Adipocyte (in vitro differentiated cells): Measurements from ENCODE around the gene SLC25A21.
"Not testable (repeated sequence)": the region's sequence is repeated elsewhere in the genome, so short reads cannot be mapped to it uniquely, and the experiment has no call there.

Experiments
- DNase-seq: peaks from one replicate; pipeline ENCODE4 v3.0.0-alpha.2; 2015; ENCODE audit warnings: low read depth
- H3K27me3 ChIP-seq: replicated peaks from 2 replicates; pipeline ENCODE4 v1.7.0; 2013; ENCODE audit warnings: mild to moderate bottlenecking, low read length, moderate library complexity; ENCODE audit not compliant: control insufficient read depth, insufficient read depth
- H3K36me3 ChIP-seq: 2 replicates; pipeline ENCODE4 v1.7.0; 2013; ENCODE audit warnings: low read length, mild to moderate bottlenecking, moderate library complexity; ENCODE audit not compliant: control insufficient read depth, insufficient read depth, severe bottlenecking
- H3K4me1 ChIP-seq: 2 replicates; pipeline ENCODE4 v1.7.0; 2013; ENCODE audit warnings: mild to moderate bottlenecking, low read length, moderate library complexity; ENCODE audit not compliant: control insufficient read depth, insufficient read depth
- H3K4me3 ChIP-seq: 2 replicates; pipeline ENCODE4 v1.7.0; 2013; ENCODE audit warnings: mild to moderate bottlenecking, low read length, moderate library complexity
- H3K9ac ChIP-seq: 2 replicates; pipeline ENCODE4 v1.7.0; 2013; ENCODE audit warnings: mild to moderate bottlenecking, low read length, moderate library complexity
- H3K9me3 ChIP-seq: 2 replicates; pipeline ENCODE4 v1.7.0; 2013; ENCODE audit warnings: mild to moderate bottlenecking, low read length, moderate library complexity; ENCODE audit not compliant: control insufficient read depth

Gene SLC25A21

GRCh38 chr14:36718216-36718615 lies 454.2 kb downstream of the SLC25A21 start:
- Histone ChIP-seq H3K27me3 (peaks cover 3% of the 10 kb centered on the region), H3K9me3 (no peaks in the 10 kb centered on the region), H3K36me3 (no peaks in the 10 kb centered on the region), H3K9ac (no peak overlapping the region), H3K4me3 (no peak overlapping the region), H3K4me1 (no peaks in the 10 kb centered on the region)
- DNase-seq, result peak; percentile 79

DNA sequence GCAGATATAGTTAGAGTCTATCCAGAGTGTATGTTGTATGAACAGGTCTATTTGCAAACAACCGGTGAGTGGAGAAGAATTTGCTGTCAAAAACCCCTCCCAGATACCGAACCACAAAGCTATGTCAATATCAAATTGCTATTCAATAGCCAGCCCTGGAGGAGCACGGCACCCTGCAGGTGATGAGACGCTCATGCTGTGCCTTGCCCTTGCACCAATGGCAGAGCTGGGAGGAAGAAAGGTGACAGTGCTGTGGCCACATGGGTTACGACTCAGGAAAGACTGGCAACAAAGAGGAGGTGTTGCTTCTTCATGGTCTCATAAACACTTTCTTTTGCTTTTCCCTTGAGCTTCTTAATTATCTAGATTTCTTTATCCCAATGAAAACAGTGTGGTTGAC lies 455.0 kb downstream of the SLC25A21 start:
- peaks cover 3% of the 10 kb centered on the region for H3K27me3 ChIP-seq
- no peaks in the 10 kb centered on the region for H3K36me3 ChIP-seq
- H3K9me3 ChIP-seq, result no peaks in the 10 kb centered on the region
- no peak overlapping the region for H3K4me3 ChIP-seq
- DNase-seq, result no peak
- no peaks in the 10 kb centered on the region for H3K4me1 ChIP-seq
- no peak overlapping the region for H3K9ac ChIP-seq

- no peak for DNase-seq
- Histone ChIP-seq H3K4me3 (no peak overlapping the region), H3K27me3 (peaks cover 3% of the 10 kb centered on the region), H3K9me3 (no peaks in the 10 kb centered on the region), H3K4me1 (no peaks in the 10 kb centered on the region), H3K9ac (no peak overlapping the region), H3K36me3 (no peaks in the 10 kb centered on the region)
Observed at GRCh38 chr14:36716614-36717184, 455.7 kb downstream of the SLC25A21 start.

- Histone ChIP-seq H3K27me3 (peaks cover under 1% of the 10 kb centered on the region), H3K9ac (no peak overlapping the region), H3K36me3 (no peaks in the 10 kb centered on the region), H3K9me3 (no peaks in the 10 kb centered on the region), H3K4me1 (no peaks in the 10 kb centered on the region), H3K4me3 (no peak overlapping the region)
- no peak for DNase-seq
Observed at GRCh38 chr14:36713960-36714703, 458.3 kb downstream of the SLC25A21 start.

GRCh38 chr14:36707570-36707969 lies 464.8 kb downstream of the SLC25A21 start:
- Histone ChIP-seq H3K4me1 (no peaks in the 10 kb centered on the region), H3K4me3 (no peak overlapping the region), H3K27me3 (no peaks in the 10 kb centered on the region), H3K9ac (no peak overlapping the region), H3K9me3 (no peaks in the 10 kb centered on the region), H3K36me3 (no peaks in the 10 kb centered on the region)
- DNase-seq, result peak; percentile 6

DNA sequence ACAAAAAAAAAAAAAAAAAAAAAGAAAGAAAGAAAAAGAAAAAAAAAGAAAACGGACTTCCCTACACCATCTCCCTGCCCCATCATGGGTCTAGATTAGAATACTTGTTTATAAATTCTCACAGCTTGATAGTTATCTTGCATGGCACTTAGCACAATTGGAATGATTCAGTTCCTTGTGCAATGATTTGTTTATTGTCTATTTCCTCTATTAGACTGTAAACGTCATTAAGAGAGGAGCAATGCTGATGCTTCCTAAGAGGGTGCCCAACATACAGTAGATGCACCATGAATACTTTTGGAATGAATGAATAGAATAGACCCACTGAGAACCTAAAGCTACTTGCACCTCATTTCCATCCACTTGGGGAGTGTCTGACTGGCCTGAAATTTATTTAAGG lies 469.9 kb downstream of the SLC25A21 start:
- Histone ChIP-seq H3K9ac (no peak overlapping the region), H3K4me3 (no peak overlapping the region), H3K36me3 (no peaks in the 10 kb centered on the region), H3K27me3 (no peaks in the 10 kb centered on the region), H3K4me1 (no peaks in the 10 kb centered on the region), H3K9me3 (no peaks in the 10 kb centered on the region)
- no peak for DNase-seq

- Histone ChIP-seq H3K4me3 (no peak overlapping the region), H3K9ac (no peak overlapping the region), H3K4me1 (no peaks in the 10 kb centered on the region), H3K9me3 (no peaks in the 10 kb centered on the region), H3K36me3 (no peaks in the 10 kb centered on the region), H3K27me3 (no peaks in the 10 kb centered on the region)
- no peak for DNase-seq
Observed at GRCh38 chr14:36701132-36701531, 471.3 kb downstream of the SLC25A21 start.

GRCh38 chr14:36700651-36701050 lies 471.8 kb downstream of the SLC25A21 start:
- no peaks in the 10 kb centered on the region for H3K4me1 ChIP-seq
- no peaks in the 10 kb centered on the region for H3K9me3 ChIP-seq
- no peaks in the 10 kb centered on the region for H3K36me3 ChIP-seq
- no peak for DNase-seq
- no peaks in the 10 kb centered on the region for H3K27me3 ChIP-seq
- H3K4me3 ChIP-seq, result no peak overlapping the region
- no peak overlapping the region for H3K9ac ChIP-seq

- H3K4me3 ChIP-seq, H3K4me1 ChIP-seq, H3K36me3 ChIP-seq, H3K27me3 ChIP-seq, H3K9me3 ChIP-seq, H3K9ac ChIP-seq, DNase-seq: not testable (repeated sequence)
Observed at GRCh38 chr14:36699420-36699819, 473.0 kb downstream of the SLC25A21 start.

DNA sequence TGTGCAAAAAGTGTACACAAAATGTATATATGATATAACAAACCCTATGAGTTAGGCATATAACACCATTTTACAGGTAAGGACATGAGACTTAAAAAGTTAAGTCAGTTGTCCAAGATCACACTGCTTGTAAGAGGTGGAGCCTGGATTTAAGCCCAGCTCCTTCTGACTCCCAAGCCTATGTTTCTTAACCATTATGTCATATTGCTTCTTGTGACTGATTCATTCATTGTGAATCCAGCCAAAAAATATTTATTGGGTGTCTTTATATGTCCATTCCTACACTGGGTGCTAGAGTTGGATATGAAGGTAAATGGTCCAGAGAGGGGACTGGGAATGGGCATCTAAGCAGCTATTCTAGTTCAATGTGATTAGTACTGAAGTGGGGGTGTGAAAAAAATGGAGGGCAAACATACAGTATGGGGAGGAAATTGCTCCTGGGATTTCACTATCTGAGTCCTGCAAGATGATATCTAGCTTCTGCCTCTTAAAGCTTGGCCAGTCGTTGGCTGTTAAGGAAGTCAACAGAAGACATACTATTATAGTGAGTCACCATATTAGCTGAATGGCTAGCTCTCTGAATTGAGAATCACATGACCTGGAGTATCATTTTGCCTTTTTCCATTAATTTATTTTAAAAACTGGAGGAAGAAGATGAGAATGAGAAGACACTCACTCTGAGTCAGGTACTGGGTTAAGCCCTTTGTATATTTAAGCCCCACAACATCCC lies 481.9 kb downstream of the SLC25A21 start:
- Histone ChIP-seq H3K27me3 (no peaks in the 10 kb centered on the region), H3K36me3 (no peaks in the 10 kb centered on the region), H3K9me3 (no peaks in the 10 kb centered on the region), H3K9ac (no peak overlapping the region), H3K4me3 (no peak overlapping the region), H3K4me1 (peaks cover 3% of the 10 kb centered on the region)
- no peak for DNase-seq

DNA sequence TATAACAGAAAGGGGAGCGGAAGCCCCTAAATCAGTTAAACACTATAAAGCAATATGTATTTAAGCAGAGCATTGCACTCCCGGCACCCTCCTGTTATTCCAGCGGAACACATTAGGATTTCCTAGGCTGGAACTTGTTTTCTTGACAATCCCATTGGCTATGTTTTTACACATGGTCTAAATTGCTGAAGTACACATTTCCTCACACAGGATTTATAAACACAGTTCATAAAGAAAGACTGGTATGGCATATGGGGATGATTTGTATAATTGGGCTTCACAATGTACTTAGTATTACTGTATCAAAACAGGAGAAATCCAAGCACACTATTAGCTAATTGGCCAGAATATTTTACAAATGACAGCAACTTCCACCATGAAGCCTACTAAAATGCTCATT lies 487.5 kb downstream of the SLC25A21 start:
- Histone ChIP-seq H3K4me1 (no peaks in the 10 kb centered on the region), H3K9ac (no peak overlapping the region), H3K4me3 (no peak overlapping the region), H3K9me3 (no peaks in the 10 kb centered on the region), H3K36me3 (no peaks in the 10 kb centered on the region), H3K27me3 (no peaks in the 10 kb centered on the region)
- DNase-seq, result no peak
